Endothelial cell of umbilical vein (primary cell): ENCODE measurements around the gene FAM227B. TPM values are rescaled to one million over a fixed set of nuclear protein-coding genes. Genes with fewer than 3 reads are reported as not detected.

ENCODE experiments used
- BruUV-seq: library from RNA; stranded (reverse); fragments of 400-500 nt; replicated peaks from 2 replicates; lab custom pipeline; 2021; lab: Mats Ljungman, UMichigan
- CTCF ChIA-PET: fragments of 300-600, 350-600 bp; sonication (Branson Sonifier 250); formaldehyde crosslinking; loops from one replicate; lab custom pipeline; 2021; ENCODE audit warnings: antibody characterized with exemption, inconsistent platforms; lab: Charles Lee
- POLR2A ChIA-PET: fragments of 300-600, 350-600 bp; sonication (Branson Sonifier 250); formaldehyde crosslinking; loops from one replicate; lab custom pipeline; 2021; ENCODE audit warnings: antibody characterized with exemption, inconsistent platforms; lab: Charles Lee
- DNase-seq: peaks from one replicate; pipeline ENCODE4 v3.0.0-alpha.2; 2011; ENCODE audit warnings: low read depth, low spot score
- FAIRE-seq: peaks from 2 replicates; lab custom pipeline; 2011; peaks lifted over from hg19 to GRCh38; lab: Jason Lieb, UNC
- H2AFZ ChIP-seq: 2 replicates; pipeline ENCODE4 v1.6.0; 2012; ENCODE audit warnings: low read depth, low read length, control low read depth, inconsistent platforms
- H3K27ac ChIP-seq: 2 replicates; pipeline ENCODE4 v1.5.1; 2011; ENCODE audit warnings: low read depth, mild to moderate bottlenecking, control low read depth, low read length, moderate library complexity; ENCODE audit not compliant: insufficient read depth
- H3K27me3 ChIP-seq, 2 experiments: 2 replicates each; pipeline versions ENCODE4 v1.6.0 to v1.6.1; 2011; ENCODE audit warnings: low read length in 2 of 2, mixed read lengths in 1 of 2; ENCODE audit not compliant: control insufficient read depth in 2 of 2, insufficient read depth in 2 of 2
- H3K36me3 ChIP-seq, 2 experiments: 2 replicates in 1 of 2; 3 replicates in 1 of 2; pipeline ENCODE4 v1.5.1; 2011; ENCODE audit warnings: low read length in 2 of 2, mild to moderate bottlenecking in 1 of 2, moderate library complexity in 1 of 2; ENCODE audit not compliant: control insufficient read depth in 2 of 2, insufficient read depth in 2 of 2; ENCODE audit errors: extremely low read depth in 1 of 2
- H3K4me1 ChIP-seq: 3 replicates; pipeline ENCODE4 v1.5.1; 2011; ENCODE audit warnings: mild to moderate bottlenecking, low read length; ENCODE audit not compliant: control insufficient read depth, insufficient read depth; ENCODE audit errors: extremely low read depth
- H3K4me2 ChIP-seq: 2 replicates; pipeline ENCODE4 v1.6.1; 2011; ENCODE audit warnings: low read length, control low read depth, mixed read lengths; ENCODE audit not compliant: insufficient read depth
- H3K4me3 ChIP-seq, 3 experiments: fragments of 200-600 bp in 1 of 3; sonication (generic), shearing (Covaris generic) in 1 of 3; replicated peaks in 1 of 3; 2 replicates each; pipeline ENCODE4 v1.5.1; 2011 to 2016; ENCODE audit warnings: control low read depth in 3 of 3, low read length in 3 of 3, mild to moderate bottlenecking in 2 of 3, inconsistent platforms in 1 of 3, low read depth in 1 of 3, moderate library complexity in 1 of 3; ENCODE audit not compliant: insufficient read depth in 1 of 3
- H3K79me2 ChIP-seq: 2 replicates; pipeline ENCODE4 v1.6.0; 2012; ENCODE audit warnings: low read length, inconsistent platforms; ENCODE audit not compliant: control insufficient read depth, insufficient read depth
- H3K9ac ChIP-seq: replicated peaks from 2 replicates; pipeline ENCODE3; 2011; ENCODE audit warnings: low read length, control low read depth; ENCODE audit not compliant: insufficient read depth; ENCODE audit errors: extremely low read depth
- H3K9me1 ChIP-seq: replicated peaks from 3 replicates; pipeline ENCODE4 v1.6.0; 2011; ENCODE audit warnings: mild to moderate bottlenecking, low read length; ENCODE audit not compliant: control insufficient read depth, insufficient read depth; ENCODE audit errors: extremely low read depth
- H3K9me3 ChIP-seq: replicated peaks from 2 replicates; pipeline ENCODE4 v1.5.1; 2012; ENCODE audit warnings: low read length, inconsistent platforms; ENCODE audit not compliant: control insufficient read depth, insufficient read depth
- H4K20me1 ChIP-seq: replicated peaks from 2 replicates; pipeline ENCODE3; 2011; ENCODE audit warnings: mild to moderate bottlenecking, low read length; ENCODE audit not compliant: control insufficient read depth, insufficient read depth; ENCODE audit errors: extremely low read depth
- CTCF ChIP-seq, 2 donors: IDR thresholded peaks; 1 replicate in 1 of 2; 2 replicates in 1 of 2; pipeline ENCODE4 v1.5.1; 2011; ENCODE audit warnings: low read length in 2 of 2, mild to moderate bottlenecking in 2 of 2, moderate library complexity in 2 of 2, control low read depth in 1 of 2, inconsistent platforms in 1 of 2, low read depth in 1 of 2; ENCODE audit not compliant: insufficient read depth in 1 of 2; ENCODE audit errors: extremely low read depth in 1 of 2
- EZH2 ChIP-seq: IDR thresholded peaks from 2 replicates; pipeline ENCODE4 v1.6.1; 2012; ENCODE audit warnings: borderline replicate concordance, low read depth, mild to moderate bottlenecking, moderate library complexity, low read length, inconsistent platforms; ENCODE audit not compliant: severe bottlenecking
- FOS ChIP-seq: IDR thresholded peaks from 2 replicates; pipeline ENCODE4 v1.6.1; 2011; ENCODE audit warnings: mild to moderate bottlenecking, low read length, moderate library complexity, borderline replicate concordance; ENCODE audit not compliant: insufficient read depth
- GATA2 ChIP-seq: IDR thresholded peaks from 2 replicates; pipeline ENCODE4 v1.7.0; 2011; ENCODE audit warnings: low read depth, mild to moderate bottlenecking, moderate library complexity, mixed read lengths, low read length; ENCODE audit not compliant: insufficient read length, insufficient read depth
- JUN ChIP-seq: IDR thresholded peaks from 2 replicates; pipeline ENCODE4 v1.6.1; 2011; ENCODE audit warnings: borderline replicate concordance, low read depth; ENCODE audit not compliant: insufficient read length, insufficient read depth
- MAX ChIP-seq: IDR thresholded peaks from 2 replicates; pipeline ENCODE4 v1.6.1; 2011; ENCODE audit not compliant: insufficient read depth, insufficient read length
- MYC ChIP-seq: IDR thresholded peaks from one replicate; pipeline ENCODE4 v1.6.1; 2011; ENCODE audit warnings: mild to moderate bottlenecking, low read depth, low read length
- POLR2A ChIP-seq: IDR thresholded peaks from 2 replicates; pipeline ENCODE4 v1.6.1; 2012; ENCODE audit warnings: low read depth, mild to moderate bottlenecking, control low read depth, low read length
- POLR2AphosphoS5 ChIP-seq: IDR thresholded peaks from 2 replicates; pipeline ENCODE4 v1.6.1; 2012; ENCODE audit warnings: low read depth, mild to moderate bottlenecking, control low read depth, low read length, moderate library complexity; ENCODE audit not compliant: insufficient read depth
- dilution Hi-C: fragments of 300-500 bp; cut with MboI; formaldehyde crosslinking; loops from one replicate; pipeline ENCODE4 v1.15.0; 2019; ENCODE audit warnings: low sequenced_read_pairs; ENCODE audit not compliant: extremely low pct_ligation_motif_present
- intact Hi-C: fragments of 100-400 bp; cut with micrococcal nuclease; formaldehyde crosslinking; loops from one replicate; pipeline ENCODE4 v1.10.0; 2022
- polyA plus RNA-seq, 4 experiments: library from polyadenylated mRNA; depleted of rRNA in 3 of 4; stranded (reverse) in 3 of 4; unstranded in 1 of 4; fragments of >200 nt; gene quantifications; 2 replicates each; pipeline versions ENCODE4 v1.2.1 to v1.2.3, GENCODE V29; 2011 to 2012; ENCODE audit warnings: missing spikeins in 1 of 4
- total RNA-seq: library from RNA; stranded (reverse); gene quantifications from 2 replicates; pipeline ENCODE4 v1.2.3, GENCODE V29; 2021

FAM227B gene
- total and polyA plus RNA-seq, 2 donors (not counting 3 experiments of a cell fraction or from before 2014, with no cell fraction given), result 1.5 to 1.8 TPM

- dilution Hi-C loops (no loop called here), intact Hi-C loops (loop anchor here (5.0 kb wide), 1 partner anchor 675 kb away; no protein-coding TSS in a partner anchor)
- Histone ChIP-seq H3K27me3 (peaks cover 0 to 2% of the 10 kb centered on the region in 2 experiments), H3K27ac (no peak overlapping the region), H3K4me1 (no peaks in the 10 kb centered on the region), H4K20me1 (no peaks in the 10 kb centered on the region), H3K4me3 (no peak overlapping the region), H3K79me2 (no peaks in the 10 kb centered on the region), H3K9ac (no peak overlapping the region), H2AFZ (no peak overlapping the region), H3K9me3 (no peaks in the 10 kb centered on the region), H3K36me3 (no peaks in the 10 kb centered on the region), H3K9me1 (no peaks in the 10 kb centered on the region), H3K4me2 (no peak overlapping the region)
- ChIA-PET POLR2A (no interaction called here), CTCF (interaction anchor here (0.9 to 2.4 kb wide), 12 partner anchors 12 to 673 kb away, joined by 3 to 34 read pairs (median 6); no protein-coding TSS in a partner anchor)
- DNase-seq (no peak), FAIRE-seq (no peak)
- TF ChIP-seq MAX (no peak), POLR2AphosphoS5 (no peak), CTCF (IDR thresholded peaks at IDR 0.05; ENCODE audit: extremely low read depth in 1 of 2, insufficient read depth in 1 of 2, low read depth in 1 of 2, low read length in 2 of 2) (no peak), POLR2A (no peak), MYC (no peak), GATA2 (no peak), FOS (no peak), EZH2 (no peak), JUN (no peak)
- BruUV-seq, result no TSS peak
These were observed 148.3 kb downstream of the FAM227B start for GRCh38 chr15:49472338-49472737.
